Stomach (tissue), 9 donors: ENCODE results near the gene PRKG1. TPM values are rescaled to one million over a fixed set of nuclear protein-coding genes. Genes with fewer than 3 reads are reported as not detected.
A peak's percentile ranks its signal among the peaks of the same experiment; 100 is the strongest.
"Not testable (repeated sequence)": the region's sequence is repeated elsewhere in the genome, so short reads cannot be mapped to it uniquely, and the experiment has no call there.

ENCODE experiments used
- DNase-seq, 2 donors: peaks; one replicate each; pipeline versions ENCODE4 v3.0.0 to v3.0.0-alpha.2; 2013 to 2019
- H3K27ac ChIP-seq, 5 donors: fragments of 200-600 bp in 4 of 5; sonication (generic) in 4 of 5; one replicate each; pipeline ENCODE4 v1.5.1; 2013 to 2019; ENCODE audit warnings: mild to moderate bottlenecking in 1 of 5, moderate library complexity in 1 of 5
- H3K27me3 ChIP-seq, 3 donors: fragments of 200-600 bp; sonication (generic); one replicate each; pipeline ENCODE4 v1.5.1; 2017 to 2019; ENCODE audit warnings: mixed run types in 1 of 3
- H3K36me3 ChIP-seq, 4 donors: fragments of 200-600 bp; sonication (generic); 1 replicate in 3 of 4; 2 replicates in 1 of 4; pipeline ENCODE4 v1.5.1; 2016 to 2019
- H3K4me1 ChIP-seq, 4 donors: fragments of 200-600 bp; sonication (generic); one replicate each; pipeline ENCODE4 v1.5.1; 2016 to 2019
- H3K4me3 ChIP-seq, 4 donors: fragments of 200-600 bp; sonication (generic) in 3 of 4; one replicate each; pipeline ENCODE4 v1.5.1; 2016 to 2019; ENCODE audit warnings: mild to moderate bottlenecking in 1 of 4
- H3K9me3 ChIP-seq, 4 donors: fragments of 200-600 bp; sonication (generic); one replicate each; pipeline ENCODE4 v1.5.1; 2016 to 2019
- EP300 ChIP-seq: sonication (generic); formaldehyde crosslinking; IDR thresholded peaks from one replicate; pipeline ENCODE4 v1.6.1; 2017; ENCODE audit warnings: antibody characterized with exemption
- POLR2A ChIP-seq, 4 donors: fragments of 450-650 bp; IDR thresholded peaks; one replicate each; pipeline ENCODE4 v1.6.1; 2016; ENCODE audit warnings: antibody characterized with exemption in 4 of 4, control low read depth in 2 of 4, mild to moderate bottlenecking in 1 of 4, moderate library complexity in 1 of 4
- POLR2AphosphoS5 ChIP-seq, 3 donors: sonication (generic); formaldehyde crosslinking; IDR thresholded peaks; one replicate each; pipeline ENCODE4 v1.6.1; 2016; ENCODE audit warnings: antibody characterized with exemption in 3 of 3
- WGBS, 5 donors: extraction: QIAGEN DNeasy Blood & Tissue Kit in 3 of 5; methylation state at CpG; one replicate each; pipeline versions ENCODE4 v1.1.5 to v1.1.7; 2013 to 2018; 5-methylcytosine and 5-hydroxymethylcytosine counted together
- intact Hi-C: fragments of 100-400 bp; cut with DNase I; formaldehyde crosslinking; loops from one replicate; pipeline ENCODE4 v1.15.1; 2023; ENCODE audit warnings: low total_unique reads
- polyA plus RNA-seq, 3 donors: library from polyadenylated mRNA; stranded (reverse); fragments of 200-250 nt; gene quantifications; one replicate each; pipeline ENCODE4 v1.2.3, GENCODE V29; 2013
- total RNA-seq, 5 donors: library from RNA; depleted of rRNA; stranded (reverse); fragments of >200 nt; gene quantifications; one replicate each; pipeline versions ENCODE4 v1.1.0 to v1.2.3, GENCODE V29; 2014 to 2016
- TF ChIP-seq, protein P1 (sequence below), 7 experiments: fragments of 450-650 bp in 4 of 7; fragments of 200-600 bp in 3 of 7; sonication (generic) in 3 of 7; IDR thresholded peaks; one replicate each; pipeline ENCODE4 v1.5.1; 2016 to 2019; ENCODE audit warnings: antibody characterized with exemption in 7 of 7, control low read depth in 2 of 7, mild to moderate bottlenecking in 1 of 7
- donor health status: healthy with polysubstance abuse.
- donor health status: Bipolar disorder and iron deficiency.
- donor health status: healthy.

Gene PRKG1
- total and polyA plus RNA-seq, 8 donors = 1.5 to 89.2 (median 14.3) TPM

DNA sequence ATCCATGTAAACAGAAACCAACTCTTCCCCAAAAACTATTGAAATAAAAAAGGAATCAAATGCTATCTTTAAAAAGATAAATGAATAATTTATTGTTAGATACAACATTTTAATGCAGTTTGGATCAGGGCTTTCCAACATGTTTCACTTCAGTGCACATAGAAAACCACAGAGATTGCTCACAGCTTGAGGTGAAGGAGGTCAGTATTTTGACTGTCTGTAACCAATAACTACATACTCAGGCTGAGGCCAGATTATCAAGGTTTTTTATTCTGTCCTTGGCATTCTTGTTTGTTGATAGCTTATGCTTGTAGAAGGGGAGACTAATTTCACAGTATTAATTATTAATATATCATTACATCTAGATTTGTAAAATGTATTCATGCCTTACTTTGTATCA lies 195.5 kb downstream of the PRKG1 start:
- no peaks in the 10 kb centered on the region for H3K27me3 ChIP-seq
- H3K36me3 ChIP-seq = no peaks in the 10 kb centered on the region
- H3K4me3 ChIP-seq = no peak overlapping the region
- no peak overlapping the region for H3K27ac ChIP-seq
- intact Hi-C loops = no loop called here
- TF ChIP-seq, protein P1, sequence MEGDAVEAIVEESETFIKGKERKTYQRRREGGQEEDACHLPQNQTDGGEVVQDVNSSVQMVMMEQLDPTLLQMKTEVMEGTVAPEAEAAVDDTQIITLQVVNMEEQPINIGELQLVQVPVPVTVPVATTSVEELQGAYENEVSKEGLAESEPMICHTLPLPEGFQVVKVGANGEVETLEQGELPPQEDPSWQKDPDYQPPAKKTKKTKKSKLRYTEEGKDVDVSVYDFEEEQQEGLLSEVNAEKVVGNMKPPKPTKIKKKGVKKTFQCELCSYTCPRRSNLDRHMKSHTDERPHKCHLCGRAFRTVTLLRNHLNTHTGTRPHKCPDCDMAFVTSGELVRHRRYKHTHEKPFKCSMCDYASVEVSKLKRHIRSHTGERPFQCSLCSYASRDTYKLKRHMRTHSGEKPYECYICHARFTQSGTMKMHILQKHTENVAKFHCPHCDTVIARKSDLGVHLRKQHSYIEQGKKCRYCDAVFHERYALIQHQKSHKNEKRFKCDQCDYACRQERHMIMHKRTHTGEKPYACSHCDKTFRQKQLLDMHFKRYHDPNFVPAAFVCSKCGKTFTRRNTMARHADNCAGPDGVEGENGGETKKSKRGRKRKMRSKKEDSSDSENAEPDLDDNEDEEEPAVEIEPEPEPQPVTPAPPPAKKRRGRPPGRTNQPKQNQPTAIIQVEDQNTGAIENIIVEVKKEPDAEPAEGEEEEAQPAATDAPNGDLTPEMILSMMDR (IDR thresholded peaks at IDR 0.05) = no peak
- TF ChIP-seq POLR2A (IDR thresholded peaks at IDR 0.05) = no peak
- TF ChIP-seq EP300 = no peak
- peaks cover 0 to 4% (median 0%) of the 10 kb centered on the region in 4 donors for H3K4me1 ChIP-seq
- DNase-seq = no peak
- no peaks in the 10 kb centered on the region for H3K9me3 ChIP-seq

DNA sequence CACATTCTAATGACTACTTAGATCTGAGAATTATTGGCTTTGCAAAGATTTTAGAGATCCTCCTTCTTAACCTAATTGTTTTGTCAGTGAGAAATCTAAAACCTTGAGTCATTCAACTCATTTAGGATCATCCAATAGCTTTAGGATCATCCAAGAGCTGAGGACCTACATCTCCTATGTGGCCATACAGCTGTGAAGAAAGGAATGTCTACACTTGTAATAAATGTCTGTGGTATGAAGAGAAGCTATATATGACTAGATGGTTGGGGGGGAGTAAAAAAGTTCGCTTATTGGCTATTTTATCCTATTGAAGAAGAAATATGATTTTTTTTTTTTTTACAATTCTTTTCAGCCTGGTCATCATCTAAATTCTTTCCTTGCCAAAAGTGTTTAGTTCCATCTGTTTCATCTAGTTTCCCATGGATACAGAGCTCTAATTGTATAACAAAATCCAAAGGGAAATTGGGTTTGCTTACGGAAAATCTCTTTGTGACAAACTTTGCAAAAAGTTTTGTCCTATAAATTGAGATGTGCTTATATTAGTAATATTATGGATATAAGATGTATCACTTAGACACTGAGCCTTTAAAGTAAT lies 196.7 kb downstream of the PRKG1 start:
- DNase-seq = no peak
- WGBS, 5 donors = 85 to 87% (median 86%) methylated on average over 2 of the region's 2 CpGs
- peaks cover 0 to 4% (median 0%) of the 10 kb centered on the region in 4 donors for H3K4me1 ChIP-seq
- no peaks in the 10 kb centered on the region for H3K9me3 ChIP-seq
- TF ChIP-seq, protein P1 (IDR thresholded peaks at IDR 0.05) = no peak
- TF ChIP-seq EP300 (no peak), POLR2A (IDR thresholded peaks at IDR 0.05) (no peak), POLR2AphosphoS5 (IDR thresholded peaks at IDR 0.05) (no peak)
- H3K4me3 ChIP-seq = no peak overlapping the region
- no peaks in the 10 kb centered on the region for H3K36me3 ChIP-seq
- intact Hi-C loops = no loop called here
- no peaks in the 10 kb centered on the region for H3K27me3 ChIP-seq
- no peak overlapping the region for H3K27ac ChIP-seq

DNA sequence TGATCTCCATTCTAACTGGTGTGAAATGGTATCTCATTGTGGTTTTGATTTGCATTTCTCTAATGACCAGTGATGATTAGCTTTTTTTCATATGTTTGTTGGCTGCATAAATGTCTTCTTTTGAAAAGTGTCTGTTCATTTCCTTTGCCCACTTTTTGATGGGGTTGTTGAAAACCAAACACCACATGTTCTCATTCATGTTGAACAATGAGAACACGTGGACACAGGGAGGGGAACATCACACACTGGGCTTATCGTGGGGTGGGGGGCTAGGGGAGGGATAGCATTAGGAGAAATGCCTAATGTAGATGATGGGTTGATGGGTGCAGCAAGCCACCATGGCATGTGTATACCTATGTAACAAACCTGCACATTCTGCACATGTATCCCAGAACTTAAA lies 197.8 kb downstream of the PRKG1 start:
- H3K27me3 ChIP-seq, intact Hi-C loops, H3K4me3 ChIP-seq, H3K9me3 ChIP-seq, DNase-seq, H3K27ac ChIP-seq, H3K4me1 ChIP-seq, H3K36me3 ChIP-seq: not testable (repeated sequence)
- WGBS, 5 donors = 58 to 79% (median 74%) methylated on average over 2 of the region's 2 CpGs

DNA sequence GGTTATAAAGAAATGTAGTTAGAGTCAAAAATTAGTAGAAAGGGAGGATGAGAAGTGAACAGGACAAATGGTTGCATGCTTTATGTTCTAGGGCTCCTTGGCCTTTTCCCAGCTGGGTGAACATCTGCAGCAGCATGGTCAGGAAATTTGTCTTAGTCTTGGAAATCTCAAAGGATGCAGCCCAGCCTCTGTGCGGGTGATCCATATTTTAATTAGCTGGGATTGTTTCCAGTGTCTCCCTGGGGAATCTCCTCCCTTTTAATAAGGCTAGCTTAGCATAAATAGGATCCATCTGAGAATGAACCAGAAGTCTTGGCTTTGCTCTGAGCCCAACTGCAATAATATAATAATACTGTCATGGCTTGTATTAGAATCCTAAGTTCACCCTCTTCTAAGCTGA lies 198.3 kb downstream of the PRKG1 start:
- no peak for TF ChIP-seq EP300
- TF ChIP-seq, protein P1 (IDR thresholded peaks at IDR 0.05) = no peak
- no peak for TF ChIP-seq POLR2AphosphoS5 (IDR thresholded peaks at IDR 0.05)
- no peak for TF ChIP-seq POLR2A (IDR thresholded peaks at IDR 0.05)
- peaks cover 0 to 7% (median 0%) of the 10 kb centered on the region in 4 donors for H3K9me3 ChIP-seq
- H3K36me3 ChIP-seq = no peaks in the 10 kb centered on the region
- H3K27ac ChIP-seq = no peak overlapping the region
- intact Hi-C loops = no loop called here
- WGBS, 5 donors = 56 to 89% (median 70%) methylated on average over 1 of the region's 1 CpG
- DNase-seq = peak in 1 of 2 donors; percentile 68
- H3K4me1 ChIP-seq = peaks cover 0 to 4% (median 0%) of the 10 kb centered on the region in 4 donors
- no peak overlapping the region for H3K4me3 ChIP-seq
- H3K27me3 ChIP-seq = no peaks in the 10 kb centered on the region

DNA sequence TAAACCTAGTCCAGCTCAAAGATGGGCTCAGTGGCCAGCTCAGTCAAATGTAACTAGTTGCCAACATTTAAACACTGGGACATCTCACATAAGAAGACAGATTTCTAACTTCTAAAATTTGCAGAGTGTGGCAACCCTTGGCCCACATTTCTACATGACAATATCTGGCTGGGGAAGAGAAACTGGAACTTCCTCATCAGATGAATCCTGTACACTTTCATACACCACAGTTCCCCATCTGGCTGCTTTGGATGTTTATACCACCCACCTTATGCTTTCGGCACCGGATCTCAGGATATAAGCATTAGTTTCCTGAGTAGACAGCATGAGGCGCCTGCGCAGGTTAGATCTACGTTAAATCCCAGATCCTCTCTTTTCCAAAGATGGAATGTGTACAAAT lies 199.3 kb downstream of the PRKG1 start:
- no peak for DNase-seq
- WGBS, 5 donors = 69 to 73% (median 71%) methylated on average over 5 of the region's 5 CpGs
- Histone ChIP-seq H3K4me3 (no peak overlapping the region), H3K27ac (no peak overlapping the region), H3K9me3 (peaks cover 0 to 7% (median 0%) of the 10 kb centered on the region in 4 donors), H3K27me3 (no peaks in the 10 kb centered on the region), H3K36me3 (no peaks in the 10 kb centered on the region), H3K4me1 (peaks cover 0 to 4% (median 0%) of the 10 kb centered on the region in 4 donors)
- intact Hi-C loops = no loop called here
- no peak for TF ChIP-seq POLR2A (IDR thresholded peaks at IDR 0.05)
- TF ChIP-seq EP300 = no peak
- no peak for TF ChIP-seq POLR2AphosphoS5 (IDR thresholded peaks at IDR 0.05)
- TF ChIP-seq, protein P1 (IDR thresholded peaks at IDR 0.05) = no peak

DNA sequence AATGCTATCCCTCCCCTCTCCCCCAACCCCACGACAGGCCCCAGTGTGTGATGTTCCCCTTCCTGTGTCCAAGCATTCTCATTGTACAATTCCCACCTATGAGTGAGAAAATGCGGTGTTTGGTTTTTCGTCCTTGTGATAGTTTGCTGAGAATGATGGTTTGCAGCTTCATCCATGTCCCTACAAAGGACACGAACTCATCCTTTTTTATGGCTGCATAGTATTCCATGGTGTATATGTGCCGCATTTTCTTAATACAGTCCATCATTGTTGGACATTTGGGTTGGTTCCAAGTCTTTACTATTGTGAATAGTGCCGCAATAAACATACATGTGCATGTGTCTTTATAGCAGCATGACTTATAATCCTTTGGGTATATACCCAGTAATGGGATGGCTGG lies 201.8 kb downstream of the PRKG1 start:
- H3K36me3 ChIP-seq, H3K4me1 ChIP-seq, H3K4me3 ChIP-seq, H3K27ac ChIP-seq, intact Hi-C loops, DNase-seq, H3K27me3 ChIP-seq, H3K9me3 ChIP-seq: not testable (repeated sequence)
- 79 to 98% (median 95%) methylated on average over 6 of the region's 6 CpGs for WGBS, 5 donors

DNA sequence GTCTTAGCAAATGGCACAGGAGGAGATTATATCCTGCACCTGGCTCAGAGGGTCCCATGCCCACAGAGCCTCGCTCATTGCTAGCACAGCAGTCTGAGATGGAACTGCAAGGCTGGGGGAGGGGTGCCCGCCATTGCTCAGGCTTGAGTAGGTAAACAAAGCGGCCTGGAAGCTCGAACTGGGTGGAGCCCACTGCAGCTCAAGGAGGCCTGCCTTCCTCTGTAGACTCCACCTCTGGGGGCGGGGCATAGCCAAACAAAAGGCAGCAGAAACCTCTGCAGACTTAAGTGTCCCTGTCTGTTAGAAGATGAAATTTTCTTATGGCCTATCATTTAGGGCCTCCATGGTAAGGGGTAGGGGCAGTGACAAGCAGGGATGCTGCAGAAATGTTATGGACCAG lies 207.1 kb downstream of the PRKG1 start:
- H3K9me3 ChIP-seq, H3K4me3 ChIP-seq, intact Hi-C loops, H3K27ac ChIP-seq, H3K27me3 ChIP-seq, H3K4me1 ChIP-seq, DNase-seq, H3K36me3 ChIP-seq: not testable (repeated sequence)
- WGBS, 5 donors = 58 to 80% (median 77%) methylated on average over 5 of the region's 5 CpGs
